Measurements from ENCODE around the gene AASDH. TPM values are rescaled to one million over a fixed set of nuclear protein-coding genes. Genes with fewer than 3 reads are reported as not detected.

Gene AASDH
- total RNA-seq, 1 donor from 2014 or later = 12.6 TPM

DNA sequence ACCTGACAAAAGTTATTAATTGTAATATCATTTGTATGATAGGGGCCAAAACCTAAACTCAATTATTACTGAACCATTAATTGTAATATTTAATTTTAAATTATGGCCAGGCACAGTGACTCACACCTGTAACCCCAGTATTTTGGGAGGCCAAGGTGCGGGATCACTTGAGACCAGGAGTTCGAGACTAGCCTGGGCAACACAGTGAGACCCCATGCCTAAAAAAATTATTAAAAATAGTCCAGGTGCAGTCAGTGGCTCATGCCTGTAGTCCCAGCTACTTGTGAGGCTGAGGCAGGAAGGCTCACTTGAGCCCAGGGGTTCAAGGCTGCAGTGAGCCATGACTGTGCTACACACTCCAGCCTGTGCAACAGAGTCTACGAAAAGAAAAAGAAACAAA is 30.1 kb upstream of the AASDH start:
- DNase-seq (ENCODE audit: low read depth, low spot score) = no peak
- Mint-ChIP-seq H3K36me3 (ENCODE audit: low read depth) (peaks cover 3% of the 10 kb centered on the region), H3K4me3 (no peak overlapping the region), H3K9me3 (no peaks in the 10 kb centered on the region), H3K4me1 (peaks cover 2% of the 10 kb centered on the region), H3K27me3 (ENCODE audit: low read depth) (no peaks in the 10 kb centered on the region), H3K27ac (ENCODE audit: unreplicated experiment) (no peak overlapping the region)
- TF ChIP-seq, protein P1, sequence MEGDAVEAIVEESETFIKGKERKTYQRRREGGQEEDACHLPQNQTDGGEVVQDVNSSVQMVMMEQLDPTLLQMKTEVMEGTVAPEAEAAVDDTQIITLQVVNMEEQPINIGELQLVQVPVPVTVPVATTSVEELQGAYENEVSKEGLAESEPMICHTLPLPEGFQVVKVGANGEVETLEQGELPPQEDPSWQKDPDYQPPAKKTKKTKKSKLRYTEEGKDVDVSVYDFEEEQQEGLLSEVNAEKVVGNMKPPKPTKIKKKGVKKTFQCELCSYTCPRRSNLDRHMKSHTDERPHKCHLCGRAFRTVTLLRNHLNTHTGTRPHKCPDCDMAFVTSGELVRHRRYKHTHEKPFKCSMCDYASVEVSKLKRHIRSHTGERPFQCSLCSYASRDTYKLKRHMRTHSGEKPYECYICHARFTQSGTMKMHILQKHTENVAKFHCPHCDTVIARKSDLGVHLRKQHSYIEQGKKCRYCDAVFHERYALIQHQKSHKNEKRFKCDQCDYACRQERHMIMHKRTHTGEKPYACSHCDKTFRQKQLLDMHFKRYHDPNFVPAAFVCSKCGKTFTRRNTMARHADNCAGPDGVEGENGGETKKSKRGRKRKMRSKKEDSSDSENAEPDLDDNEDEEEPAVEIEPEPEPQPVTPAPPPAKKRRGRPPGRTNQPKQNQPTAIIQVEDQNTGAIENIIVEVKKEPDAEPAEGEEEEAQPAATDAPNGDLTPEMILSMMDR (conservative IDR thresholded peaks at IDR 0.05) = no peak

DNA sequence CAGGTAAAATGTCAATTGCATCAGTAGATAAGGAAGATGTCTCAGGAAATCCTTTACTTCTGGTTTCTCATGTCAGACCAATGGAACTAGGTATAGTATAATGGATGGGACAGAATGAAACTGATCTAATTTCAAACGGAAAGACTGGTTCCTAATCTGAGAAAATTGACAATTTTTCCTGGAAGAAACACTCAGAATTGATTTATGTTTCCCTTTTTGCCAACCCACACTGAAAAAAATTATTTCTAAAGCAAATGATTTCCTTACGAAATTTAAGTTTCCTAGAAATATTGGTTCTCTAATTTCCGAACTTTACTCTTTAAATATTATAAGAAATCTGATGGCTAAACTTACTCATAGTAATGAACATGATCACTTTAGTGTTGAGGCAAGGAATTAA is 29.1 kb upstream of the AASDH start:
- H3K36me3 Mint-ChIP-seq (ENCODE audit: low read depth) = no peaks in the 10 kb centered on the region
- DNase-seq (ENCODE audit: low read depth, low spot score) = no peak
- H3K27me3 Mint-ChIP-seq (ENCODE audit: low read depth) = no peaks in the 10 kb centered on the region
- H3K27ac Mint-ChIP-seq (ENCODE audit: unreplicated experiment) = no peak overlapping the region
- no peak overlapping the region for H3K4me3 Mint-ChIP-seq
- no peaks in the 10 kb centered on the region for H3K9me3 Mint-ChIP-seq
- TF ChIP-seq, protein P1 (conservative IDR thresholded peaks at IDR 0.05) = no peak
- H3K4me1 Mint-ChIP-seq = peaks cover 7% of the 10 kb centered on the region

DNA sequence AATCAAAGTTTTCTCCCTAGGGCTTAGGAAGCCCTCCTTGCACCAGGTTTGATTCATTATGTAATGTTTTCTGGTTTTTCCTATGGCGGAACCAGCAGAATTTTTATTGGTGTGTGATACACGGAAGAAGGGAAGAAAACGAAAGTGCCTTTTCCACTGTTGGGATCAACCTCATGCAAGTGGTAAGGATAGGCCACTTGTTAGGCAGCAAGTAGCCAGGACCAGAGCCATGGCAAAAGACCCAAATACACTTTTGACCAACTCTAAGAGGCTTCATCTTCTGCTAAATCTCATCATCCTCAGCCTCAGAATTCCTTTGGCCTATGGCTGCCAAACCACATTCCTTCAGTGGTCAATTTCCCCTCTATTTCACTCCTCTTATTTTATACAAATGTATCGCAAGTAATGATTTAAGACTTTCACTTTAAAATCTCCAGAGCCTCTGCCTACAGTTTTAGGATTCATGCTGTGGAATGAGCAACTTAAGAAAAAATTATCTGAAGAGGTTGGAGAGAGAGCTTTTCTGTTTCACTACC is 26.9 kb upstream of the AASDH start:
- H3K36me3 Mint-ChIP-seq (ENCODE audit: low read depth) = no peaks in the 10 kb centered on the region
- DNase-seq (ENCODE audit: low read depth, low spot score) = no peak
- no peak overlapping the region for H3K27ac Mint-ChIP-seq (ENCODE audit: unreplicated experiment)
- TF ChIP-seq, protein P1 (conservative IDR thresholded peaks at IDR 0.05) = no peak
- H3K9me3 Mint-ChIP-seq = no peaks in the 10 kb centered on the region
- H3K27me3 Mint-ChIP-seq (ENCODE audit: low read depth) = no peaks in the 10 kb centered on the region
- H3K4me1 Mint-ChIP-seq = peaks cover 23% of the 10 kb centered on the region
- H3K4me3 Mint-ChIP-seq = no peak overlapping the region

DNA sequence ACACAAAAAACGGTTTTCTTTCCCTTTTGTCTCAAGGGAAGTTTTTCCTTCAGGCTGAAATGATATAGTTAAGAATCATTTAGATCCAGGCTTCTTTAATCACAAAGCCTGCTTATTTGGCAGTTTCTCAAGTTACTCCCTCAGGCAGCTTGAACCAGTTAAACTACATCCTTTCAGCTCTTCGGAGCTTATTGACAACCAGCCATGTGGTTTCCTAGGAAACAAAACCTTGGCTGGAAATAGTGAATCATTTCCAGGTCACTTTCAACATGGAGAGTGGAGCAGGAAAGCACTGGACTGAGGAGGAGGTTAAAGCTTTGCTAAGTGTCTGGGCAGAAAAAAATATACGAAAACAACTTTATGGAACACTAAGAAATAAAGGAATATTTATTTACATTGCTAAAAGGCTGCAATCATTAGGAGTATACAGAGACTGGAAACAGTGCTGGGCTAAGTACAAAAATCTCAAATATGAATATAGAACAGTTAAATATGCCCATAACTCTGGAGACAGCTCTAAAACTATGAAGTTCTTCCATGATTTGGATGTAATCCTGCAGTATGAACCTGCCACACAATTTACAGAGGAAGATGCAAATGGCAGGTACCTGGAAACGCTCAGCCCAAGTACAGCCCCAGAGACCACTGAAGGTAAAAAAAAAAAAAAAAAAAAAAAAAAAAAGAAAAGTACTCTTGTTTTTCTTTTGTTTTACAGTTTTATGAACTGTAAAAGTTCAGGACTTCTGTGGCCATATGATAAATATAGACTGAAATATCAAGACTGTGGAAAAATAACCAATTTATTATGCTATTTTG is 23.2 kb upstream of the AASDH start:
- DNase-seq (ENCODE audit: low read depth, low spot score) = no peak
- Mint-ChIP-seq H3K9me3 (no peaks in the 10 kb centered on the region), H3K27ac (ENCODE audit: unreplicated experiment) (peak overlapping the region; percentile 17), H3K27me3 (ENCODE audit: low read depth) (no peaks in the 10 kb centered on the region), H3K4me1 (peaks cover 27% of the 10 kb centered on the region), H3K4me3 (peak overlapping the region; percentile 0), H3K36me3 (ENCODE audit: low read depth) (peaks cover 5% of the 10 kb centered on the region)
- TF ChIP-seq, protein P1 (conservative IDR thresholded peaks at IDR 0.05) = no peak

DNA sequence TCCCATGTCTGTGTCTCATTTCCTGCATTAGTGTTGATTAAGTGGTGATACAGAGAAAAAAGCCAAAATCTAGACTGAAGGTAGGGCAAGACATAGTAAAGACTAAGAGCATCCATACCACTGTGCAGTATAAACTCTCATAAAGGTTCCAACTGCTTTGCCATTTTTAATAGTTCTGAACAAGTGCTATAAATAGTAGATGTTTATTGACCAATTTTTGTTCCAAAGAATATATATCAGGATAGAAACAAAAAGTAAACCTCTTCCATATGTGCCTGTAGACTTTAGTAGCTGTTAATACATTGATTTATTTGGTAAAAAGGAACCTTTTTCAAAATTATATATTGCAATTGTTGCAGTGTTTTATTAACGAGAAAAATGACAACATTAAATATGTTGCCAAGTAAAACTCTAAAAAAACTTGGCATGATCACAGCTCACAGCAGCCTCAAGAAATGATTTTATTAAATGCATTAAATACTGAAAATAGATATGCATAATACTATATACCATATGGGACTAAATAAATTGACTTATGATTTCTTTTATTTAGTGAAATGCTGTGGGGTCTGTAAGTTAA is 22.3 kb upstream of the AASDH start:
- Mint-ChIP-seq H3K27me3 (ENCODE audit: low read depth) (no peaks in the 10 kb centered on the region), H3K4me1 (peaks cover 27% of the 10 kb centered on the region), H3K27ac (ENCODE audit: unreplicated experiment) (no peak overlapping the region), H3K4me3 (no peak overlapping the region), H3K9me3 (no peaks in the 10 kb centered on the region), H3K36me3 (ENCODE audit: low read depth) (peaks cover 5% of the 10 kb centered on the region)
- no peak for DNase-seq (ENCODE audit: low read depth, low spot score)
- TF ChIP-seq, protein P1 (conservative IDR thresholded peaks at IDR 0.05) = no peak

Measured in neural crest cell (in vitro differentiated cells).